Measurements from ENCODE around the gene HOXD12. TPM values are rescaled to one million over a fixed set of nuclear protein-coding genes. Genes with fewer than 3 reads are reported as not detected.

The HOXD12 gene
- polyA plus RNA-seq, 1 donor from 2014 or later: not detected

DNA sequence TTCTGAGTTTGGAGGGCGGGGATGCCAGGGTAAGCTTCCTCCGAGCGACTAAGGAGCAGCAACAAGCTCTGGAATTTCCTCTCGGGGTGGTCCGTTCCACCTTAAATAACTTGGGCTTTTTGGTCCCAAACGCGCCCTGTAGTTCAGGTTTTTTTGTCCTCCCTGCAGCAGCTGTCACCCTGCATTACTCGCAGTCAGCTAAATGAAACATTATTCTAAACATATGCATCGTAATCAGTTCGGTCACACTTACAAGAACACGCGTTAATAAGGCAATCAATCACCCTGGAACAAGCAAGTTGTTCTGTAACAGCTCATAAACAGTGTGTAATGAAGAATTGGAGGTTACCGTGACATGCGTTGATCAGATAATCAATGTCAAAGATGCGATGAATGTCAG lies 24.1 kb upstream of the HOXD12 start:
- H3K9me3 ChIP-seq (ENCODE audit: low read length): peaks cover 4% of the 10 kb centered on the region

DNA sequence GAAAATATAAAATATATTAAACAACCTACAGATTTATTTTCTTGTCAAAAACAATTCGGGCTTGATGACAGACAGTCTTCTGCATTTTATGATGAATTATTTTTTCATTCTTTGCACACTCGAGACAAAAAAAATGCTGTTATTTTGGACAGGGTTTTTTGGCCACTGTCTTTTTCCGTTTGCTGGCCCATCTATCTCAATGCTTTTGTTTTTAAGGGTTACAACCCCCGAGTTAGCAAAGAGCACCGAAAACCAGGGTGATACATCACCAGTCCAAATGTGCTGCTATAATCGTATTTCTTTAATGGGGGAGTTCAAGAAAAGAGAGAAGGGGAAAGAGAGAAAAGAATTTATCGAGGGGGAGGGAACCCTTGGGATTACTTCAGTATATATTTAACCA lies 23.5 kb upstream of the HOXD12 start:
- no peaks in the 10 kb centered on the region for H4K20me1 ChIP-seq (ENCODE audit: insufficient read depth)
- H3K27me3 ChIP-seq (ENCODE audit: insufficient read depth, low read depth, low read length): peaks cover 98% of the 10 kb centered on the region

More for the DNA sequence above, 24.1 kb upstream of the HOXD12 start:
- H3K36me3 ChIP-seq (ENCODE audit: insufficient read depth, low read length): no peaks in the 10 kb centered on the region
- H2AFZ ChIP-seq (ENCODE audit: low read depth, low read length): no peak overlapping the region
- H3K4me2 ChIP-seq (ENCODE audit: low read length): no peak overlapping the region
- H3F3A ChIP-seq (ENCODE audit: insufficient read depth, low read length, poor library complexity, severe bottlenecking): no peaks in the 10 kb centered on the region
- H4K20me1 ChIP-seq (ENCODE audit: insufficient read depth): no peaks in the 10 kb centered on the region
- no peaks in the 10 kb centered on the region for H3K9me2 ChIP-seq (ENCODE audit: insufficient read depth, low read length)
- H3K9ac ChIP-seq (ENCODE audit: low read length): no peak overlapping the region
- H3K27me3 ChIP-seq (ENCODE audit: insufficient read depth, low read depth, low read length): peaks cover 98% of the 10 kb centered on the region
- H3K4me3 ChIP-seq (ENCODE audit: low read length): no peak overlapping the region
- TF ChIP-seq POLR2AphosphoS5 (IDR thresholded peaks at IDR 0.05) (peak; percentile 46), SMC3 (conservative IDR thresholded peaks at IDR 0.05; ENCODE audit: poor library complexity) (no peak)
- no peaks in the 10 kb centered on the region for H3K79me2 ChIP-seq (replicated peaks; ENCODE audit: insufficient read depth, low read length)
- no peak overlapping the region for H3K27ac ChIP-seq (ENCODE audit: low read length)

More for the DNA sequence above, 23.5 kb upstream of the HOXD12 start:
- Histone ChIP-seq H3K9me2 (ENCODE audit: insufficient read depth, low read length) (no peaks in the 10 kb centered on the region), H3K4me3 (ENCODE audit: low read length) (no peak overlapping the region), H3K9ac (ENCODE audit: low read length) (no peak overlapping the region), H3F3A (ENCODE audit: insufficient read depth, low read length, poor library complexity, severe bottlenecking) (no peaks in the 10 kb centered on the region), H3K36me3 (ENCODE audit: insufficient read depth, low read length) (no peaks in the 10 kb centered on the region), H3K27ac (ENCODE audit: low read length) (no peak overlapping the region), H3K79me2 (replicated peaks; ENCODE audit: insufficient read depth, low read length) (no peaks in the 10 kb centered on the region), H2AFZ (ENCODE audit: low read depth, low read length) (no peak overlapping the region), H3K9me3 (ENCODE audit: low read length) (peaks cover under 1% of the 10 kb centered on the region), H3K4me2 (ENCODE audit: low read length) (no peak overlapping the region)
- TF ChIP-seq EZH2 (IDR thresholded peaks at IDR 0.05; ENCODE audit: borderline replicate concordance, insufficient read depth, low read length, poor library complexity, severe bottlenecking): no peak
- no peak for TF ChIP-seq POLR2AphosphoS5 (IDR thresholded peaks at IDR 0.05)
- TF ChIP-seq EP300 (conservative IDR thresholded peaks at IDR 0.05; ENCODE audit: poor library complexity, severe bottlenecking): no peak
- no peak for TF ChIP-seq RAD21 (conservative IDR thresholded peaks at IDR 0.05)
- TF ChIP-seq, protein P1, sequence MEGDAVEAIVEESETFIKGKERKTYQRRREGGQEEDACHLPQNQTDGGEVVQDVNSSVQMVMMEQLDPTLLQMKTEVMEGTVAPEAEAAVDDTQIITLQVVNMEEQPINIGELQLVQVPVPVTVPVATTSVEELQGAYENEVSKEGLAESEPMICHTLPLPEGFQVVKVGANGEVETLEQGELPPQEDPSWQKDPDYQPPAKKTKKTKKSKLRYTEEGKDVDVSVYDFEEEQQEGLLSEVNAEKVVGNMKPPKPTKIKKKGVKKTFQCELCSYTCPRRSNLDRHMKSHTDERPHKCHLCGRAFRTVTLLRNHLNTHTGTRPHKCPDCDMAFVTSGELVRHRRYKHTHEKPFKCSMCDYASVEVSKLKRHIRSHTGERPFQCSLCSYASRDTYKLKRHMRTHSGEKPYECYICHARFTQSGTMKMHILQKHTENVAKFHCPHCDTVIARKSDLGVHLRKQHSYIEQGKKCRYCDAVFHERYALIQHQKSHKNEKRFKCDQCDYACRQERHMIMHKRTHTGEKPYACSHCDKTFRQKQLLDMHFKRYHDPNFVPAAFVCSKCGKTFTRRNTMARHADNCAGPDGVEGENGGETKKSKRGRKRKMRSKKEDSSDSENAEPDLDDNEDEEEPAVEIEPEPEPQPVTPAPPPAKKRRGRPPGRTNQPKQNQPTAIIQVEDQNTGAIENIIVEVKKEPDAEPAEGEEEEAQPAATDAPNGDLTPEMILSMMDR (IDR thresholded peaks at IDR 0.05; ENCODE audit: poor library complexity, severe bottlenecking): no peak
- TF ChIP-seq SMC3 (conservative IDR thresholded peaks at IDR 0.05; ENCODE audit: poor library complexity): no peak
- no peak for TF ChIP-seq TAF1 (IDR thresholded peaks at IDR 0.05; ENCODE audit: low read depth)
- TF ChIP-seq, protein P2, sequence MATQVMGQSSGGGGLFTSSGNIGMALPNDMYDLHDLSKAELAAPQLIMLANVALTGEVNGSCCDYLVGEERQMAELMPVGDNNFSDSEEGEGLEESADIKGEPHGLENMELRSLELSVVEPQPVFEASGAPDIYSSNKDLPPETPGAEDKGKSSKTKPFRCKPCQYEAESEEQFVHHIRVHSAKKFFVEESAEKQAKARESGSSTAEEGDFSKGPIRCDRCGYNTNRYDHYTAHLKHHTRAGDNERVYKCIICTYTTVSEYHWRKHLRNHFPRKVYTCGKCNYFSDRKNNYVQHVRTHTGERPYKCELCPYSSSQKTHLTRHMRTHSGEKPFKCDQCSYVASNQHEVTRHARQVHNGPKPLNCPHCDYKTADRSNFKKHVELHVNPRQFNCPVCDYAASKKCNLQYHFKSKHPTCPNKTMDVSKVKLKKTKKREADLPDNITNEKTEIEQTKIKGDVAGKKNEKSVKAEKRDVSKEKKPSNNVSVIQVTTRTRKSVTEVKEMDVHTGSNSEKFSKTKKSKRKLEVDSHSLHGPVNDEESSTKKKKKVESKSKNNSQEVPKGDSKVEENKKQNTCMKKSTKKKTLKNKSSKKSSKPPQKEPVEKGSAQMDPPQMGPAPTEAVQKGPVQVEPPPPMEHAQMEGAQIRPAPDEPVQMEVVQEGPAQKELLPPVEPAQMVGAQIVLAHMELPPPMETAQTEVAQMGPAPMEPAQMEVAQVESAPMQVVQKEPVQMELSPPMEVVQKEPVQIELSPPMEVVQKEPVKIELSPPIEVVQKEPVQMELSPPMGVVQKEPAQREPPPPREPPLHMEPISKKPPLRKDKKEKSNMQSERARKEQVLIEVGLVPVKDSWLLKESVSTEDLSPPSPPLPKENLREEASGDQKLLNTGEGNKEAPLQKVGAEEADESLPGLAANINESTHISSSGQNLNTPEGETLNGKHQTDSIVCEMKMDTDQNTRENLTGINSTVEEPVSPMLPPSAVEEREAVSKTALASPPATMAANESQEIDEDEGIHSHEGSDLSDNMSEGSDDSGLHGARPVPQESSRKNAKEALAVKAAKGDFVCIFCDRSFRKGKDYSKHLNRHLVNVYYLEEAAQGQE (IDR thresholded peaks at IDR 0.05; ENCODE audit: borderline replicate concordance): no peak
- TF ChIP-seq MXI1 (conservative IDR thresholded peaks at IDR 0.05; ENCODE audit: poor library complexity, severe bottlenecking): no peak

Measured in neural cell (in vitro differentiated cells).